OCI-LY3 (cell line): Measurements from ENCODE around the gene SP140.
"Not testable (repeated sequence)": the region's sequence is repeated elsewhere in the genome, so short reads cannot be mapped to it uniquely, and the experiment has no call there.

ENCODE experiments used
- H2AFZ ChIP-seq: fragments of 200-600, 300-600 bp; shearing (Covaris generic); 2 replicates; pipeline ENCODE4 v1.6.0; 2014; ENCODE audit warnings: antibody characterized with exemption, low read depth, low read length
- H3K27ac ChIP-seq: fragments of 200-600, 300-600 bp; sonication (generic); 2 replicates; pipeline ENCODE4 v1.5.1; 2014; ENCODE audit warnings: mild to moderate bottlenecking, low read length, moderate library complexity, mixed read lengths
- H3K27me3 ChIP-seq: fragments of 200-600, 300-600 bp; sonication (generic); 2 replicates; pipeline ENCODE4 v1.6.1; 2014; ENCODE audit warnings: low read depth, low read length, mixed read lengths
- H3K36me3 ChIP-seq: fragments of 200-600, 300-600 bp; sonication (generic); replicated peaks from 2 replicates; pipeline ENCODE3; 2014; ENCODE audit warnings: low read depth, low read length, mixed read lengths
- H3K4me1 ChIP-seq: fragments of 300-600, 200-600 bp; sonication (generic); 2 replicates; pipeline ENCODE4 v1.6.1; 2014; ENCODE audit warnings: low read length, mixed read lengths
- H3K4me2 ChIP-seq: fragments of 200-600, 300-600 bp; sonication (generic); 2 replicates; pipeline ENCODE4 v1.6.1; 2014; ENCODE audit warnings: low read length, mixed read lengths
- H3K4me3 ChIP-seq: fragments of 300-600, 200-600 bp; sonication (generic); 2 replicates; pipeline ENCODE4 v1.5.1; 2014; ENCODE audit warnings: antibody characterized with exemption, mild to moderate bottlenecking, low read length, moderate library complexity
- H3K79me2 ChIP-seq: fragments of 300-600, 200-600 bp; shearing (Covaris generic); 2 replicates; pipeline ENCODE4 v1.6.1; 2014; ENCODE audit warnings: mild to moderate bottlenecking, low read length, mixed read lengths
- H3K9ac ChIP-seq: fragments of 300-600, 200-600 bp; shearing (Covaris generic); 2 replicates; pipeline ENCODE4 v1.6.0; 2014; ENCODE audit warnings: mild to moderate bottlenecking, low read length, moderate library complexity
- H3K9me3 ChIP-seq: fragments of 200-600, 300-600 bp; shearing (Covaris generic); 2 replicates; pipeline ENCODE4 v1.6.1; 2014; ENCODE audit warnings: low read length, mixed read lengths; ENCODE audit not compliant: insufficient read depth
- H4K20me1 ChIP-seq: fragments of 200-600, 300-600 bp; sonication (generic); 2 replicates; pipeline ENCODE4 v1.6.1; 2016; ENCODE audit warnings: low read length, mixed read lengths; ENCODE audit not compliant: insufficient read depth
- EZH2phosphoT487 ChIP-seq: fragments of 200-600 bp; shearing (Covaris generic); IDR thresholded peaks from 2 replicates; pipeline ENCODE4 v1.6.1; 2018; ENCODE audit warnings: antibody characterized with exemption, mixed run types, low read depth
- TF ChIP-seq, protein P1 (sequence below): fragments of 200-600, 300-600 bp; sonication (generic); IDR thresholded peaks from 2 replicates; pipeline ENCODE4 v1.5.1; 2014; ENCODE audit warnings: antibody characterized with exemption, low read length, low read depth

Gene SP140

GRCh38 chr2:230220347-230220969 is 5.1 kb upstream of the SP140 start:
- peak overlapping the region; percentile 93 for H3K4me3 ChIP-seq
- TF ChIP-seq EZH2phosphoT487: no peak
- TF ChIP-seq, protein P1, sequence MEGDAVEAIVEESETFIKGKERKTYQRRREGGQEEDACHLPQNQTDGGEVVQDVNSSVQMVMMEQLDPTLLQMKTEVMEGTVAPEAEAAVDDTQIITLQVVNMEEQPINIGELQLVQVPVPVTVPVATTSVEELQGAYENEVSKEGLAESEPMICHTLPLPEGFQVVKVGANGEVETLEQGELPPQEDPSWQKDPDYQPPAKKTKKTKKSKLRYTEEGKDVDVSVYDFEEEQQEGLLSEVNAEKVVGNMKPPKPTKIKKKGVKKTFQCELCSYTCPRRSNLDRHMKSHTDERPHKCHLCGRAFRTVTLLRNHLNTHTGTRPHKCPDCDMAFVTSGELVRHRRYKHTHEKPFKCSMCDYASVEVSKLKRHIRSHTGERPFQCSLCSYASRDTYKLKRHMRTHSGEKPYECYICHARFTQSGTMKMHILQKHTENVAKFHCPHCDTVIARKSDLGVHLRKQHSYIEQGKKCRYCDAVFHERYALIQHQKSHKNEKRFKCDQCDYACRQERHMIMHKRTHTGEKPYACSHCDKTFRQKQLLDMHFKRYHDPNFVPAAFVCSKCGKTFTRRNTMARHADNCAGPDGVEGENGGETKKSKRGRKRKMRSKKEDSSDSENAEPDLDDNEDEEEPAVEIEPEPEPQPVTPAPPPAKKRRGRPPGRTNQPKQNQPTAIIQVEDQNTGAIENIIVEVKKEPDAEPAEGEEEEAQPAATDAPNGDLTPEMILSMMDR: no peak
- H3K9ac ChIP-seq: peak overlapping the region; percentile 85
- no peaks in the 10 kb centered on the region for H3K9me3 ChIP-seq
- H3K27me3 ChIP-seq: no peaks in the 10 kb centered on the region
- H3K4me1 ChIP-seq: peaks cover 76% of the 10 kb centered on the region
- peak overlapping the region; percentile 87 for H3K4me2 ChIP-seq
- no peaks in the 10 kb centered on the region for H4K20me1 ChIP-seq
- peaks cover 73% of the 10 kb centered on the region for H3K79me2 ChIP-seq
- H2AFZ ChIP-seq: no peak overlapping the region
- H3K36me3 ChIP-seq: peaks cover 16% of the 10 kb centered on the region
- peak overlapping the region; percentile 86 for H3K27ac ChIP-seq

GRCh38 chr2:230221493-230221892 is 4.0 kb upstream of the SP140 start:
- no peak for TF ChIP-seq EZH2phosphoT487
- TF ChIP-seq, protein P1: no peak
- H3K27me3 ChIP-seq: no peaks in the 10 kb centered on the region
- no peaks in the 10 kb centered on the region for H3K9me3 ChIP-seq
- H3K4me2 ChIP-seq: peak overlapping the region; percentile 24; the same call in 1 of the 2 replicates
- H3K36me3 ChIP-seq: peaks cover 5% of the 10 kb centered on the region
- peaks cover 73% of the 10 kb centered on the region for H3K79me2 ChIP-seq
- H3K4me1 ChIP-seq: peaks cover 72% of the 10 kb centered on the region
- H2AFZ ChIP-seq: no peak overlapping the region
- H3K9ac ChIP-seq: no peak overlapping the region
- H3K4me3 ChIP-seq: no peak overlapping the region
- H4K20me1 ChIP-seq: no peaks in the 10 kb centered on the region
- no peak overlapping the region for H3K27ac ChIP-seq

- H2AFZ ChIP-seq, H4K20me1 ChIP-seq, H3K9ac ChIP-seq, H3K27me3 ChIP-seq, H3K9me3 ChIP-seq, H3K4me3 ChIP-seq, H3K36me3 ChIP-seq, H3K27ac ChIP-seq, H3K4me2 ChIP-seq: not testable (repeated sequence)
- peaks cover 59% of the 10 kb centered on the region for H3K4me1 ChIP-seq
- peaks cover 74% of the 10 kb centered on the region for H3K79me2 ChIP-seq
Measured at GRCh38 chr2:230222829-230223228, 2.7 kb upstream of the SP140 start.

- H3K9me3 ChIP-seq: no peaks in the 10 kb centered on the region
- H4K20me1 ChIP-seq: peaks cover 4% of the 10 kb centered on the region; the same call in 1 of the 2 replicates
- peak overlapping the region; percentile 97 for H3K4me2 ChIP-seq
- no peaks in the 10 kb centered on the region for H3K27me3 ChIP-seq
- H2AFZ ChIP-seq: no peak overlapping the region
- H3K9ac ChIP-seq: peak overlapping the region; percentile 100
- H3K27ac ChIP-seq: peak overlapping the region; percentile 100
- H3K4me3 ChIP-seq: peak overlapping the region; percentile 97
- peaks cover 49% of the 10 kb centered on the region for H3K4me1 ChIP-seq
- TF ChIP-seq EZH2phosphoT487: no peak
- TF ChIP-seq, protein P1: no peak
- peaks cover 13% of the 10 kb centered on the region for H3K36me3 ChIP-seq
- peaks cover 74% of the 10 kb centered on the region for H3K79me2 ChIP-seq
Measured at GRCh38 chr2:230224458-230224857, 1.1 kb upstream of the SP140 start.
